Adrenal gland (tissue), 5 donors: ENCODE data around the gene PEX6.

Experiments
- POLR2A ChIP-seq, 2 donors: fragments of 450-650 bp; IDR thresholded peaks; one replicate each; pipeline ENCODE4 v1.6.1; 2017; ENCODE audit warnings: antibody characterized with exemption in 2 of 2, mild to moderate bottlenecking in 2 of 2, moderate library complexity in 1 of 2
- TF ChIP-seq, protein P1 (sequence below), 6 experiments: fragments of 450-650 bp in 4 of 6; fragments of 200-600 bp in 2 of 6; sonication (generic) in 1 of 6; IDR thresholded peaks; 1 replicate in 5 of 6; 2 replicates in 1 of 6; pipeline versions ENCODE4 v1.5.1 to v1.8.0; 2016 to 2021; ENCODE audit warnings: antibody characterized with exemption in 6 of 6, mild to moderate bottlenecking in 2 of 6, moderate library complexity in 1 of 6
- donor health status: DM: no; HTN: no; CAD: no.

DNA sequence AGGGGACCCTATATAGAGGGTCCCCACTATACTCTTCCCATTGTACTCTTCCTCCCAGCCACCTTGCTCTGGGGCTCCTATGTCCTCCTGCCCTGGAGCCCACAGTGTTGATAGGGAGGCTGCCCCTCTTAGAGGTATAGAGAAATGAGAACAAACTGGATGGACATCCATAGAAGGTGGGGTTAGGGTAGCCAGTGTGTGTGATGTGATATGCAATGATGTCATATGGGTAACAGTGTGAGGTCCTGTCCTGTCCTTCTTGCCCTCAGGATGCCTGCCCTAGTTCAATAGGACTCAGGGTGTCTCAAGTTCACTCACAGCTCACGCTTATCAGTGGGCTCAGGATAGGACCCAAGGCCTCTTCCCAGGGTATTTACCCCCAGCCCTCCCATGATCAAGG is 62.7 kb downstream of the PEX6 start:
- TF ChIP-seq, protein P1, sequence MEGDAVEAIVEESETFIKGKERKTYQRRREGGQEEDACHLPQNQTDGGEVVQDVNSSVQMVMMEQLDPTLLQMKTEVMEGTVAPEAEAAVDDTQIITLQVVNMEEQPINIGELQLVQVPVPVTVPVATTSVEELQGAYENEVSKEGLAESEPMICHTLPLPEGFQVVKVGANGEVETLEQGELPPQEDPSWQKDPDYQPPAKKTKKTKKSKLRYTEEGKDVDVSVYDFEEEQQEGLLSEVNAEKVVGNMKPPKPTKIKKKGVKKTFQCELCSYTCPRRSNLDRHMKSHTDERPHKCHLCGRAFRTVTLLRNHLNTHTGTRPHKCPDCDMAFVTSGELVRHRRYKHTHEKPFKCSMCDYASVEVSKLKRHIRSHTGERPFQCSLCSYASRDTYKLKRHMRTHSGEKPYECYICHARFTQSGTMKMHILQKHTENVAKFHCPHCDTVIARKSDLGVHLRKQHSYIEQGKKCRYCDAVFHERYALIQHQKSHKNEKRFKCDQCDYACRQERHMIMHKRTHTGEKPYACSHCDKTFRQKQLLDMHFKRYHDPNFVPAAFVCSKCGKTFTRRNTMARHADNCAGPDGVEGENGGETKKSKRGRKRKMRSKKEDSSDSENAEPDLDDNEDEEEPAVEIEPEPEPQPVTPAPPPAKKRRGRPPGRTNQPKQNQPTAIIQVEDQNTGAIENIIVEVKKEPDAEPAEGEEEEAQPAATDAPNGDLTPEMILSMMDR (IDR thresholded peaks at IDR 0.05): no peak
- TF ChIP-seq POLR2A (IDR thresholded peaks at IDR 0.05): no peak
